A673 (cell line): Measurements from ENCODE around the gene SLC10A2. TPM values are rescaled to one million over a fixed set of nuclear protein-coding genes. Genes with fewer than 3 reads are reported as not detected.

Experiments used
- BruUV-seq: library from RNA; stranded (reverse); fragments of 400-500 nt; replicated peaks from 2 replicates; lab custom pipeline; 2021; lab: Mats Ljungman, UMichigan
- CTCF ChIA-PET: fragments of 300-600 bp; sonication (Branson Sonifier 250); formaldehyde crosslinking; loops from one replicate; lab custom pipeline; 2022; ENCODE audit warnings: antibody characterized with exemption; lab: Charles Lee
- POLR2A ChIA-PET: fragments of 300-600 bp; sonication (Branson Sonifier 250); formaldehyde crosslinking; loops from one replicate; lab custom pipeline; 2022; ENCODE audit warnings: antibody characterized with exemption; ENCODE audit not compliant: low non-redundant PET; lab: Charles Lee
- DNase-seq: peaks from one replicate; pipeline ENCODE4 v3.0.0-alpha.2; 2015; ENCODE audit warnings: low spot score
- H3K27ac ChIP-seq: fragments of 200-600 bp; sonication (generic); 2 replicates; pipeline ENCODE4 v1.5.1; 2016; ENCODE audit warnings: mixed run types, low read depth, mild to moderate bottlenecking, mixed read lengths, antibody characterized with exemption, low read length; ENCODE audit not compliant: poor library complexity, severe bottlenecking
- H3K27me3 ChIP-seq: fragments of 200-600 bp; sonication (generic); replicated peaks from 2 replicates; pipeline ENCODE4 v1.6.1; 2017; ENCODE audit warnings: mixed run types, low read depth, mild to moderate bottlenecking, mixed read lengths, antibody characterized with exemption, low read length; ENCODE audit not compliant: insufficient read depth, poor library complexity
- H3K36me3 ChIP-seq: fragments of 200-600 bp; sonication (generic); 2 replicates; pipeline ENCODE4 v1.6.1; 2016; ENCODE audit warnings: mixed run types, mild to moderate bottlenecking, mixed read lengths, antibody characterized with exemption, low read length; ENCODE audit not compliant: insufficient read depth, poor library complexity, severe bottlenecking
- H3K4me1 ChIP-seq: fragments of 200-600 bp; sonication (generic); 2 replicates; pipeline ENCODE4 v1.6.1; 2017; ENCODE audit warnings: mixed run types, mild to moderate bottlenecking, mixed read lengths, antibody characterized with exemption, low read length; ENCODE audit not compliant: insufficient read depth, poor library complexity, severe bottlenecking
- H3K4me3 ChIP-seq: fragments of 200-600 bp; sonication (generic); 2 replicates; pipeline ENCODE4 v1.5.1; 2016; ENCODE audit warnings: low read depth, mixed run types, mild to moderate bottlenecking, mixed read lengths, low read length; ENCODE audit not compliant: poor library complexity, severe bottlenecking
- H3K9me3 ChIP-seq: fragments of 200-600 bp; sonication (generic); 2 replicates; pipeline ENCODE4 v1.6.1; 2016; ENCODE audit warnings: mixed run types, low read depth, mild to moderate bottlenecking, mixed read lengths, antibody characterized with exemption, low read length; ENCODE audit not compliant: poor library complexity, severe bottlenecking
- CTCF ChIP-seq: fragments of 300-800, 200-600 bp; sonication (generic); conservative IDR thresholded peaks from 2 replicates; pipeline ENCODE4 v1.5.1; 2017; ENCODE audit warnings: low read depth, mild to moderate bottlenecking, antibody characterized with exemption, low read length, moderate library complexity, mixed read lengths
- EZH2 ChIP-seq: fragments of 200-600 bp; sonication (generic); IDR thresholded peaks from 2 replicates; pipeline ENCODE4 v1.6.1; 2017; ENCODE audit warnings: borderline replicate concordance, low read depth, mild to moderate bottlenecking, mixed read lengths, antibody characterized with exemption, low read length; ENCODE audit not compliant: poor library complexity, severe bottlenecking
- intact Hi-C: fragments of 100-400 bp; cut with micrococcal nuclease; formaldehyde crosslinking; loops from one replicate; pipeline ENCODE4 v1.10.0; 2022; ENCODE audit not compliant: unreplicated experiment
- total RNA-seq: library from RNA; stranded (reverse); gene quantifications from 2 replicates; pipeline ENCODE4 v1.2.3, GENCODE V29; 2021

The SLC10A2 gene
- total RNA-seq, 1 experiment from 2014 or later, result not detected

- intact Hi-C loops, result no loop called here
- POLR2A ChIA-PET, result no interaction called here
- H3K36me3 ChIP-seq, result no peaks in the 10 kb centered on the region
- DNase-seq, result no peak
- no TSS peak for BruUV-seq
- no peaks in the 10 kb centered on the region for H3K4me1 ChIP-seq
- no peak overlapping the region for H3K27ac ChIP-seq
- no peaks in the 10 kb centered on the region for H3K9me3 ChIP-seq
- CTCF ChIA-PET, result no interaction called here
- peaks cover 24% of the 10 kb centered on the region for H3K27me3 ChIP-seq
- no peak overlapping the region for H3K4me3 ChIP-seq
- no peak for TF ChIP-seq CTCF
- TF ChIP-seq EZH2, result no peak
These were observed 11.9 kb upstream of the SLC10A2 start for GRCh38 chr13:103078158-103078557.

- Histone ChIP-seq H3K36me3 (no peaks in the 10 kb centered on the region), H3K27ac (no peak overlapping the region), H3K4me1 (no peaks in the 10 kb centered on the region), H3K27me3 (peaks cover 7% of the 10 kb centered on the region), H3K4me3 (no peak overlapping the region), H3K9me3 (no peaks in the 10 kb centered on the region)
- intact Hi-C loops, result no loop called here
- POLR2A ChIA-PET, result interaction anchor here (0.6 kb wide), 1 partner anchor 284 kb away, joined by 5 read pairs; no protein-coding TSS in a partner anchor
- DNase-seq, result no peak
- TF ChIP-seq CTCF (no peak), EZH2 (no peak)
- CTCF ChIA-PET, result no interaction called here
- no TSS peak for BruUV-seq
These were observed 2.6 kb upstream of the SLC10A2 start for GRCh38 chr13:103068836-103069235.

GRCh38 chr13:103067751-103068555, 1.7 kb upstream of the SLC10A2 start:
- H3K36me3 ChIP-seq, result no peaks in the 10 kb centered on the region
- H3K4me1 ChIP-seq, result no peaks in the 10 kb centered on the region
- no peak for TF ChIP-seq EZH2
- TF ChIP-seq CTCF, result no peak
- peaks cover 10% of the 10 kb centered on the region for H3K27me3 ChIP-seq
- ChIA-PET POLR2A (no interaction called here), CTCF (no interaction called here)
- no peak overlapping the region for H3K4me3 ChIP-seq
- DNase-seq, result peak; percentile 13
- no peak overlapping the region for H3K27ac ChIP-seq
- no TSS peak for BruUV-seq
- H3K9me3 ChIP-seq, result no peaks in the 10 kb centered on the region
- intact Hi-C loops, result no loop called here
